ENCODE data around the gene PDE7B.
"Not testable (repeated sequence)": the region's sequence is repeated elsewhere in the genome, so short reads cannot be mapped to it uniquely, and the experiment has no call there.

PDE7B gene

DNA sequence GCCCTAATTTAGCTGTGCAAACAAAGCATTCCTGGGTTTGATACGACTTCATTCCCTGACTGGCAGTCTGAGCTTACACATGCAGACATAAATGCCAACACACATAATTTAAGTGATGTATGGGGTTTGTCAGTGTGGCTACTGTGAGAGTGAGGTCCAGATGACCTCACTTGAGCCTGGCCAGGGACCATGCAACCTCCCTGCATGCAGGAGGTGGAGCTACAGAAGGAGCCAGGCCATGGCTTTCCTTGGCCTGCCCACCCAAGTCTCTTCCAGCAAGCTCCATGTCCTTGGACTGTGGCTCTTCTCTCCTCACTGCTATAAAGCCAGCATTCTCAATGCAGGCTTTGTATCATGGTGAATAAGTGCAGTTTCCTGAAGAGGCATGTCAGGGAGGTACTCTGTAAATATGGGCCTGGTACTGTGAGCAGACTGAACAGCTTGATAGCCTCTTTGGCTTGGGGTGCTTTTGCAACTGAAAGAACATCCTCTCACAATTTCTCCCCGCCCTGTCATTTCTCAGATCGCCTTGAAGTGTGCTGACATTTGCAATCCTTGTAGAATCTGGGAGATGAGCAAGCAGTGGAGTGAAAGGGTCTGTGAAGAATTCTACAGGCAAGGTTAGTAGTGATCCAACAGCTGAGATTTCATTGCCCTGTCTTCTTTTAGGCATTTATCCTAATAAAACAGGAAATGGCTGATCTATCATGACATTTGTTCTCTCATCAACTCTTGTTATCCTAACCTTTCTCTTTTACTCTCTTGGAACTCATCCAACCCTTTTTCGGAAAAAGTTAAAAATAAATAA, 329.4 kb downstream of the PDE7B start:
- no peak for DNase-seq (ENCODE audit: low read depth, low spot score)

- DNase-seq (ENCODE audit: low read depth, low spot score), result no peak
Measured at GRCh38 chr6:136181512-136181833, 330.0 kb downstream of the PDE7B start.

DNA sequence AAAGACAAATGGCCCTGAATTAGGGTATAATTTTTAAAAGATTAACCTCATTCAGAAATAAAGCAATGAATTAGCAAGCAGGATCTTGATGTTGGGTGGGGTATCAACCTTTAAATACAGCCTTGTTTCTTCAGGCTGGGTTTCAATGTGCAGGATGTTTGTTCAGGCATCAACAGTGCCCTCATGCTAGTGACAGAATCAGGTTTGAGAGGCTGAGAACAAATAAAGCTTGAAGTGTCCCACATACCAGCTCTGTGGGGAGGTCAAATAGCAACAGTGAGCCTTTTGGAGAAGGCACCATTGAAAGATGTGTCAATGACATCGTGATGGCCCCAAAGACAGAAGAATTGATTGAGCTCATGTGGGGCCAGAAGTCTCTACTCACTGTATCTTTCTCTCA, 330.4 kb downstream of the PDE7B start:
- no peak for DNase-seq (ENCODE audit: low read depth, low spot score)

GRCh38 chr6:136184738-136185137, 333.2 kb downstream of the PDE7B start:
- no peak for DNase-seq (ENCODE audit: low read depth, low spot score)

GRCh38 chr6:136186363-136186762, 334.9 kb downstream of the PDE7B start:
- DNase-seq (ENCODE audit: low read depth, low spot score), result no peak

GRCh38 chr6:136188486-136188885, 337.0 kb downstream of the PDE7B start:
- DNase-seq (ENCODE audit: low read depth, low spot score), result no peak

GRCh38 chr6:136189104-136189503, 337.6 kb downstream of the PDE7B start:
- no peak for DNase-seq (ENCODE audit: low read depth, low spot score)

GRCh38 chr6:136191606-136192312, 340.3 kb downstream of the PDE7B start:
- DNase-seq (ENCODE audit: low read depth, low spot score), result no peak

DNA sequence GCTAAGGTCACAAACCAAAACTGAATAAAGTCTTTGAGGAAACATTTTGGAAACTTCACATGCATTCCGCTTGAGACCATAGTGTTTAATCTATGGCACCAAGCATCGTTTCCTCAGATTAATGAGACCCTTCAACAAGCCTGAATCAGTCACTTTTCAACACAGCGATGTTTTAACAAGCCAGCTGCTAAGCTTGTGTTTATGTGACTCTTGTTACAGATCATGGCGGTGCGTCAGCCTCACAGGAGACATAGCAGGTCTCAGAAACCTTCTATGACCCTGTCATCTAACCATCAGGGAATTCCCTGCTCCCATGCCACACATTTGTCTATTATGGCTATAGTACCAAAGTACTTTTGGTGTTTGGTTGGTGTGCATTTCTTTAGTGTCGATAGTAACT, 341.4 kb downstream of the PDE7B start:
- DNase-seq (ENCODE audit: low read depth, low spot score), result no peak

- DNase-seq (ENCODE audit: low read depth, low spot score), result no peak
Measured at GRCh38 chr6:136201732-136202131, 350.2 kb downstream of the PDE7B start.

- DNase-seq (ENCODE audit: low read depth, low spot score), result no peak
Measured at GRCh38 chr6:136208783-136209182, 357.3 kb downstream of the PDE7B start.

GRCh38 chr6:136209496-136209895, 358.0 kb downstream of the PDE7B start:
- no peak for DNase-seq (ENCODE audit: low read depth, low spot score)

- no peak for DNase-seq (ENCODE audit: low read depth, low spot score)
Measured at GRCh38 chr6:136210398-136211165, 359.1 kb downstream of the PDE7B start.

- no peak for DNase-seq (ENCODE audit: low read depth, low spot score)
Measured at GRCh38 chr6:136212608-136213007, 361.1 kb downstream of the PDE7B start.

DNA sequence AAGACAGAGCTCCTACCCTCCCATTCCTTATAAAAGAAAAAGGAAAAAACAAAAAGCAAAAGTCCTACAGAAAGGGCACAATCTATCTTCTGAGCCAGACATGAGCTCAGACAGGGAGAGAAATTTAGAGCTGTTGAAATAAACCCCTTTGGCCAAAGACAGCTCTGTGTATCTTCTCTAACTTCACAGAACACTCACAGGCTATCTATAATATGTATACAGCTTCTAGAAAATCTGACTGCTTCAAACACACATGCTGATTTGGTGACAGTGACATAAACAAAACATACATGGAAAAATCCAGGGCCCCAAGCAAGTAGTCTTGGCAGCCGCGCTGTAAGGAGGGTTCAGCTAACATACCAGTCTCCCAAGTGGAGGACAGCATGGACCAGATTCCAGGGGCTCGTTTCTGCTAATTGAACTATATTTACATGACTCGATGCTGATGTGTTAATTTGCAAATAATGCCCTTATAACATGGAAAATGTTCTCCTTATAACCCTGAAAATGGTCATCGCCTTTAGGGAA, 361.6 kb downstream of the PDE7B start:
- DNase-seq (ENCODE audit: low read depth, low spot score), result no peak

GRCh38 chr6:136213853-136214252, 362.4 kb downstream of the PDE7B start:
- DNase-seq (ENCODE audit: low read depth, low spot score), result no peak

DNA sequence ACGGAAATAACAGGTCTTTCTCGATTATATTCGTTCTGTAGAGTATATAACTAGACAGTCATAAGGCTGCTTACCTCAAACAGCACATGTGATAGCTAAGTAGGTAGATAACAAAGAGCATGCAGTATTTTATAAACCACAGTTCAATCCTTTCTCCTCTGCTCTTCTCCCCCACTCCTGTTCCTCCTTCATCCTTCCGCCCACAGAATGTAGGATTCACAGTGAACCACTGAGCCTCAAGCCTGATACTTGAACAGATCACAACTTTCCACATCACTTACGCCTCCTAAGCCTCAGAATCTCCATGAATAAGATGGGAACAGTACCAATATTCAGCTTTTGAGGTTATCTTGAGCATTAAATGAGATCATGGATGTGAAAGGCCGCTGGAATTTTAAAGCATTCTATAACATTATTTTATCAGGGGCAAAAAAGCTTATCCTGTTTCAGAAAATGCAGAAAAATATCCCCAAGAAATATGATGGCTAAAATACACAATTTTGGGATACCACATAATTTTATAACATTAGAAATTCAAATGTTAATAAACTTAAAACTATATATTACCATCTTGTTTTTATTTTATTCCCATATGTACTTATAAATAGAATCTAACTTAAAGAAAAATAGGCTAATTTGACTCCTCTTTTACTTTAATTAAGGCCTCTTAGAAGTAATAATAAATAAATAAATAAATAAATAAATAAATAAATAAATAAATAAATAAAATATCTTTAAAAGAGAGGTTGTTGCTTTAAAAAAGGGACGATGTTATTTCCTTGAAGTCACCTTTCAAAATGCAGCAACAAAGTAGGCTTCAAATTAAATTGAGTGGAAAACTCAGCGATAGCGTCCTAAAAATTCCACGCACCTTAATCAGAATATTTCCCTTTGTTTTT, 365.3 kb downstream of the PDE7B start:
- DNase-seq (ENCODE audit: low read depth, low spot score), result no peak

GRCh38 chr6:136224974-136225373, 373.5 kb downstream of the PDE7B start:
- DNase-seq (ENCODE audit: low read depth, low spot score), result not testable (repeated sequence)

GRCh38 chr6:136225496-136225895, 374.0 kb downstream of the PDE7B start:
- no peak for DNase-seq (ENCODE audit: low read depth, low spot score)

- DNase-seq (ENCODE audit: low read depth, low spot score), result no peak
Measured at GRCh38 chr6:136226027-136226673, 374.6 kb downstream of the PDE7B start.
